Heart right ventricle (tissue), 16 donors: ENCODE data around the gene ITPKB. TPM values are rescaled to one million over a fixed set of nuclear protein-coding genes. Genes with fewer than 3 reads are reported as not detected.

Experiments
- ATAC-seq, 8 donors: fragments of 200-7000 bp; cut with Tn5 transposase; one replicate each; pipeline ENCODE4 v1.9.1; 2020; ENCODE audit warnings: mild to moderate bottlenecking in 8 of 8, moderate library complexity in 8 of 8, moderate number of reproducible peaks in 1 of 8
- DNase-seq, 2 donors: peaks; one replicate each; pipeline ENCODE4 v3.0.0-alpha.2; 2020
- H3K27ac ChIP-seq, 10 donors: fragments of 200-600 bp; sonication (generic) in 2 of 10; one replicate each; pipeline versions ENCODE4 v1.5.0 to v1.8.0; 2020 to 2022; ENCODE audit warnings: mild to moderate bottlenecking in 3 of 10
- H3K27me3 ChIP-seq, 7 donors: fragments of 200-600 bp; one replicate each; pipeline ENCODE4 v1.8.0; 2021 to 2022; ENCODE audit warnings: mild to moderate bottlenecking in 2 of 7
- H3K36me3 ChIP-seq, 9 donors: fragments of 200-600 bp; sonication (generic) in 1 of 9; one replicate each; pipeline versions ENCODE4 v1.5.0 to v1.8.0; 2020 to 2022; ENCODE audit warnings: mild to moderate bottlenecking in 2 of 9
- H3K4me1 ChIP-seq, 9 donors: fragments of 200-600 bp; sonication (generic) in 1 of 9; one replicate each; pipeline versions ENCODE4 v1.5.0 to v1.8.0; 2020 to 2022; ENCODE audit warnings: mild to moderate bottlenecking in 4 of 9
- H3K4me3 ChIP-seq, 10 donors: fragments of 200-600 bp; sonication (generic) in 2 of 10; one replicate each; pipeline versions ENCODE4 v1.5.0 to v1.8.0; 2020 to 2022; ENCODE audit warnings: mild to moderate bottlenecking in 7 of 10, moderate library complexity in 2 of 10
- H3K9me3 ChIP-seq, 11 donors: fragments of 200-600 bp in 10 of 11; sonication (generic) in 2 of 11; one replicate each; pipeline versions ENCODE4 v1.5.0 to v1.8.0; 2013 to 2022; ENCODE audit warnings: mild to moderate bottlenecking in 2 of 11, control low read depth in 1 of 11, moderate library complexity in 1 of 11
- CTCF ChIP-seq, 9 donors: fragments of 200-600 bp; sonication (generic) in 2 of 9; IDR thresholded peaks; one replicate each; pipeline versions ENCODE4 v1.5.0 to v1.8.0; 2021 to 2022; ENCODE audit warnings: antibody characterized with exemption in 9 of 9, mild to moderate bottlenecking in 5 of 9, moderate library complexity in 1 of 9
- WGBS, 2 donors: extraction: QIAGEN DNeasy Blood & Tissue Kit; methylation state at CpG; one replicate each; pipeline ENCODE4 v1.1.7; 2013; ENCODE audit warnings: inconsistent platforms in 1 of 2; 5-methylcytosine and 5-hydroxymethylcytosine counted together
- intact Hi-C, 10 donors: fragments of 100-400 bp; cut with DNase I; formaldehyde crosslinking; loops; one replicate each; pipeline versions ENCODE4 v1.11.1 to v1.14.2; 2022
- polyA plus RNA-seq, 2 donors: library from polyadenylated mRNA; stranded (reverse); fragments of 200-250 nt; gene quantifications; one replicate each; pipeline ENCODE4 v1.2.3, GENCODE V29; 2013
- total RNA-seq, 10 donors: library from RNA; stranded (reverse); fragmentation: NEBNext Ultra II Directional in 3 of 10; extraction: Animal tissue kit (Norgen Biotek cat#: 25700) in 3 of 10; gene quantifications; one replicate each; pipeline versions ENCODE4 v1.2.1 to v1.2.4, GENCODE V29; 2021 to 2023
- donor health status: Arrhythmogenic right ventricular cardiomyopathy.
- donor health status: ischemic (EF 13 %, LVEDD 7.1; RV severe dilation, severe dysfunction).
- donor health status: healthy with polysubstance abuse.
- donor health status: DM: no; HTN: yes; CAD: no.
- donor health status: DM: no; HTN: no; CAD: no.
- donor health status: ischemic (EF 25% LVEDD 6.9; RV normal size, moderate dysfunction).
- donor health status: ischemic (EF 25% LVEDD 5.7; RV mildly dilated, moderate dysfunction).
- donor health status: healthy.
- donor health status: DM: yes; HTN: yes; CAD: no.
- donor health status: Ischemic cardiomyopathy.
- donor health status: ischemic (EF 35%, LVEDD 5.7; RV mildly dilated, moderate dysfunction).
- donor health status: nonischemic (EF 11% LVEDD 7.7; RV severe dilation, severe dysfunction).
- donor health status: DM: yes; HTN: yes; CAD: no.
- donor health status: PGD.
- donor health status: ischemic (EF 29% LVEDD 5.4; RV normal size, mild dysfunction).
- donor health status: nonischemic (EF 23%, LVEDD 6.1; RV moderate dilation, normal function).

ITPKB gene
- total and polyA plus RNA-seq, 12 donors: 4.5 to 30.5 (median 16.1) TPM

GRCh38 chr1:226607268-226607660 is 131.8 kb downstream of the ITPKB start:
- Histone ChIP-seq H3K9me3 (no peaks in the 10 kb centered on the region), H3K4me3 (no peak overlapping the region), H3K4me1 (peaks cover 16 to 66% (median 35%) of the 10 kb centered on the region in 9 donors), H3K27ac (no peak overlapping the region), H3K27me3 (no peaks in the 10 kb centered on the region), H3K36me3 (no peaks in the 10 kb centered on the region)
- 95 to 96% methylated on average over 12 of the region's 12 CpGs for WGBS, 2 donors
- no peak for TF ChIP-seq CTCF (IDR thresholded peaks at IDR 0.05)
- intact Hi-C loops: loop anchor here in 8 of 10 donors (5.0 to 10.0 kb wide), 4 partner anchors 60 to 185 kb away; partner anchors contain the start of gene STUM (in 5 of the 8)
- DNase-seq (no peak), ATAC-seq (no peak)

- Histone ChIP-seq H3K27me3 (no peaks in the 10 kb centered on the region), H3K36me3 (no peaks in the 10 kb centered on the region), H3K4me1 (peaks cover 19 to 68% (median 40%) of the 10 kb centered on the region in 9 donors), H3K27ac (no peak overlapping the region), H3K4me3 (no peak overlapping the region), H3K9me3 (no peaks in the 10 kb centered on the region)
- no peak for ATAC-seq
- DNase-seq: no peak
- TF ChIP-seq CTCF (IDR thresholded peaks at IDR 0.05): no peak
- intact Hi-C loops: loop anchor here in 8 of 10 donors (5.0 to 10.0 kb wide), 4 partner anchors 59 to 184 kb away; partner anchors contain the start of gene STUM (in 5 of the 8)
- 83 to 87% methylated on average over 11 of the region's 11 CpGs for WGBS, 2 donors
Observed at GRCh38 chr1:226606311-226607267, 132.5 kb downstream of the ITPKB start.

- Histone ChIP-seq H3K36me3 (no peaks in the 10 kb centered on the region), H3K4me1 (peaks cover 19 to 64% (median 40%) of the 10 kb centered on the region in 9 donors), H3K4me3 (no peak overlapping the region), H3K27me3 (no peaks in the 10 kb centered on the region), H3K9me3 (no peaks in the 10 kb centered on the region), H3K27ac (no peak overlapping the region)
- DNase-seq (no peak), ATAC-seq (no peak)
- intact Hi-C loops: loop anchor here in 8 of 10 donors (5.0 to 10.0 kb wide), 4 partner anchors 58 to 183 kb away; partner anchors contain the start of gene STUM (in 5 of the 8)
- no peak for TF ChIP-seq CTCF (IDR thresholded peaks at IDR 0.05)
- WGBS, 2 donors: 88 to 90% methylated on average over 9 of the region's 9 CpGs
Observed at GRCh38 chr1:226605318-226605950, 133.6 kb downstream of the ITPKB start.
